Activated B cell treated with CpG ODN at 0.5 μM for 24 hours (primary cell): Measurements from ENCODE around the gene HMCES. TPM values are rescaled to one million over a fixed set of nuclear protein-coding genes. Genes with fewer than 3 reads are reported as not detected.
"Not testable (repeated sequence)": the region's sequence is repeated elsewhere in the genome, so short reads cannot be mapped to it uniquely, and the experiment has no call there.

ENCODE experiments used
- ATAC-seq: fragments of 200-7000 bp; cut with Tn5 transposase; one replicate; pipeline ENCODE4 v1.10.0; 2021; ENCODE audit warnings: low read depth, mild to moderate bottlenecking, moderate library complexity
- CTCF ChIA-PET: fragments of 350-600 bp; sonication (Branson Sonifier 250); formaldehyde crosslinking; loops from one replicate; lab custom pipeline; 2021; ENCODE audit warnings: antibody characterized with exemption; lab: Charles Lee
- POLR2A ChIA-PET: fragments of 350-600 bp; sonication (Branson Sonifier 250); formaldehyde crosslinking; loops from one replicate; lab custom pipeline; 2021; ENCODE audit warnings: antibody characterized with exemption; lab: Charles Lee
- DNase-seq: peaks from one replicate; pipeline ENCODE4 v3.0.0; 2022
- H3K27ac Mint-ChIP-seq: one replicate; pipeline ENCODE4 v1.8.0; 2020; ENCODE audit warnings: mixed read lengths
- H3K27me3 Mint-ChIP-seq: one replicate; pipeline ENCODE4 v1.8.0; 2021; ENCODE audit warnings: mixed read lengths
- H3K36me3 Mint-ChIP-seq: one replicate; pipeline ENCODE4 v1.8.0; 2021; ENCODE audit warnings: low read depth, mixed read lengths
- H3K4me1 Mint-ChIP-seq: one replicate; pipeline ENCODE4 v1.8.0; 2021; ENCODE audit warnings: mixed read lengths
- H3K4me3 Mint-ChIP-seq: one replicate; pipeline ENCODE4 v1.8.0; 2020; ENCODE audit warnings: mild to moderate bottlenecking, mixed read lengths
- H3K9me3 Mint-ChIP-seq: one replicate; pipeline ENCODE4 v1.8.0; 2020; ENCODE audit warnings: mixed read lengths
- intact Hi-C: fragments of 100-400 bp; cut with micrococcal nuclease; formaldehyde crosslinking; loops from one replicate; pipeline ENCODE4 v1.15.1; 2024
- total RNA-seq: library from RNA; stranded (reverse); gene quantifications from 2 replicates; pipeline ENCODE4 v1.2.3, GENCODE V29; 2022
- TF ChIP-seq, protein P1 (sequence below): fragments of 200-600 bp; IDR thresholded peaks from one replicate; pipeline ENCODE4 v1.8.0; 2022; ENCODE audit warnings: antibody characterized with exemption, mild to moderate bottlenecking

The HMCES gene
- total RNA-seq, 1 donor from 2014 or later = 37.2 TPM

DNA sequence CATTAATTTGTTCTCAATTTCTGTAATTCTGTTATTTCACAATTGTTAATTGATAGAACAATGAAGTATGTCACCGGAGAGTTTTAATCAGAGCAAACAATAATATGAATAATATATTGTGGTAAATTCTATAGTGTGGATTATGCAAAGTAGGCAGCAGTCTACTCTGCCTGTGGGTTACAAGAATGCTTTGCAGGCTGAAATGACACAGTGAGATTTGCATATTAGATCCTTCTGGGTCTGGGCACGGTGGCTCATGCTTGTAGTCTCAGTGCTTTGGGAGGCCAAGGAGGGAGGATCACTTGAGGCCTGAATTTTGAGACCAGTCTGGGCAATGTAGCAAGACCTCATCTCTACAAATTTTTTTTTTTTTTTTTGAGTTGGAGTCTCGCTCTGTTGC lies 16.8 kb upstream of the HMCES start:
- TF ChIP-seq, protein P1, sequence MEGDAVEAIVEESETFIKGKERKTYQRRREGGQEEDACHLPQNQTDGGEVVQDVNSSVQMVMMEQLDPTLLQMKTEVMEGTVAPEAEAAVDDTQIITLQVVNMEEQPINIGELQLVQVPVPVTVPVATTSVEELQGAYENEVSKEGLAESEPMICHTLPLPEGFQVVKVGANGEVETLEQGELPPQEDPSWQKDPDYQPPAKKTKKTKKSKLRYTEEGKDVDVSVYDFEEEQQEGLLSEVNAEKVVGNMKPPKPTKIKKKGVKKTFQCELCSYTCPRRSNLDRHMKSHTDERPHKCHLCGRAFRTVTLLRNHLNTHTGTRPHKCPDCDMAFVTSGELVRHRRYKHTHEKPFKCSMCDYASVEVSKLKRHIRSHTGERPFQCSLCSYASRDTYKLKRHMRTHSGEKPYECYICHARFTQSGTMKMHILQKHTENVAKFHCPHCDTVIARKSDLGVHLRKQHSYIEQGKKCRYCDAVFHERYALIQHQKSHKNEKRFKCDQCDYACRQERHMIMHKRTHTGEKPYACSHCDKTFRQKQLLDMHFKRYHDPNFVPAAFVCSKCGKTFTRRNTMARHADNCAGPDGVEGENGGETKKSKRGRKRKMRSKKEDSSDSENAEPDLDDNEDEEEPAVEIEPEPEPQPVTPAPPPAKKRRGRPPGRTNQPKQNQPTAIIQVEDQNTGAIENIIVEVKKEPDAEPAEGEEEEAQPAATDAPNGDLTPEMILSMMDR = no peak
- H3K36me3 Mint-ChIP-seq = peaks cover 95% of the 10 kb centered on the region
- intact Hi-C loops = no loop called here
- no peaks in the 10 kb centered on the region for H3K9me3 Mint-ChIP-seq
- DNase-seq = no peak
- H3K4me1 Mint-ChIP-seq = no peaks in the 10 kb centered on the region
- ChIA-PET CTCF (interaction anchor here (0.6 to 1.6 kb wide), 2 partner anchors 17 to 292 kb away, joined by 5 to 6 read pairs; no protein-coding TSS in a partner anchor), POLR2A (no interaction called here)
- no peak overlapping the region for H3K27ac Mint-ChIP-seq
- no peaks in the 10 kb centered on the region for H3K27me3 Mint-ChIP-seq
- no peak for ATAC-seq
- H3K4me3 Mint-ChIP-seq = no peak overlapping the region

DNA sequence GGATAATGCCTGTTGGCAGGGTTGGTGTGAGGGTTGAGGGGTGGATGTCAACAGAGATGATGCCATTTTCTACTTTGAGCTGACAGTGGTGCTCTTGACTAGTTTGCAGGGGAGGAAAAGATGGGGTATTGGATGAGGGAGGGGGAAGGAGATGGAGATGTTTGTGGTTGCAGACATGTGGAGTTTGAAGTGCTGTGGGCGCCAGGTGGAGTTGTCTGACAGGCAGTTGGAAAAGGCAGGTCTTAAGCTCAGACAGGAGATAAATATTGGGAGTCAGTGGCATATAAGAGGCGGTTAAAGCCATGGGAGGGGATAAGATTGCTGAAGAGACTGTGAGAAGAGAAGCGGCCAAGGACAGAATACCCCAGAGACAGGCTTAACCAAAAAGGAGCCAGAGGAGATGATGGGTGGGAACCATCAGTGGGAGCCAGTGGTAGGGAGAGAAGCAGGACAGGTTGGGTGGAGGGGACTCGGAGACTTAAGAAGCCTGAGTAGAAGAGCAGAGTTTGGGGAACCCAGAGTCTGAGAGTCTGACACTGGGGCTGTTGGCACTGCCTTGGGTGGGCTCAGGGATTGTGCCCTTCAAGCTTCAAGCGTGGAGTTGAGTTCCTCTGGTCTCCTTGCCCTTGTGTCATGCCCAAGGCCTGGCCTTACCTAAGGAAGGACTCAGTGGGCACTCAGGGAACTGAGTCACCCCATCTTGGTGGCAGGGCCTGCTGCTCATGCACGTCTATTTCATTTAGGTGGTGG lies 15.3 kb upstream of the HMCES start:
- Mint-ChIP-seq H3K36me3 (peaks cover 95% of the 10 kb centered on the region), H3K27me3 (no peaks in the 10 kb centered on the region), H3K9me3 (no peaks in the 10 kb centered on the region), H3K27ac (no peak overlapping the region), H3K4me1 (no peaks in the 10 kb centered on the region), H3K4me3 (no peak overlapping the region)
- ChIA-PET CTCF (no interaction called here), POLR2A (interaction anchor here (0.8 kb wide), 1 partner anchor 9 kb away, joined by 5 read pairs; no protein-coding TSS in a partner anchor)
- intact Hi-C loops = no loop called here
- TF ChIP-seq, protein P1 = no peak
- DNase-seq (no peak), ATAC-seq (no peak)

DNA sequence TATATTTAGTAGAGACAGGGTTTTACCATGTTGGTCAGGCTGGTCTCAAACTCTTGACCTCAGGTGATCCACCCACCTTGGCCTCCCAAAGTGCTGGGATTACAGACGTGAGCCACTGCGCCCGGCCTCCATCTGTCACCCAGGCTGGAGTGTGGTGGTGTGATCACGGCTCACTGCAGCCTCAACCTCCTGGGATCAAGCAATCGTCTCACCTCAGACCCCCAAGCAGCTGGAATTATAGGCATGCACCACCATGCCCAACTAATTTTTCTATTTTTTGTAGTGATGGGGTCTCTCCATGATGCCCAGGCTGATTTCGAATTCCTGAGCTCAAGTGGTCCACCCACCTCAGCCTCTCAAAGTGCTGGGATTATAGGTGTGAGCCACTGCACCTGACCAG lies 13.7 kb upstream of the HMCES start:
- H3K4me1 Mint-ChIP-seq, H3K27ac Mint-ChIP-seq, intact Hi-C loops, POLR2A ChIA-PET, H3K27me3 Mint-ChIP-seq, DNase-seq, CTCF ChIA-PET, H3K4me3 Mint-ChIP-seq, ATAC-seq, H3K9me3 Mint-ChIP-seq: not testable (repeated sequence)
- peaks cover 95% of the 10 kb centered on the region for H3K36me3 Mint-ChIP-seq

DNA sequence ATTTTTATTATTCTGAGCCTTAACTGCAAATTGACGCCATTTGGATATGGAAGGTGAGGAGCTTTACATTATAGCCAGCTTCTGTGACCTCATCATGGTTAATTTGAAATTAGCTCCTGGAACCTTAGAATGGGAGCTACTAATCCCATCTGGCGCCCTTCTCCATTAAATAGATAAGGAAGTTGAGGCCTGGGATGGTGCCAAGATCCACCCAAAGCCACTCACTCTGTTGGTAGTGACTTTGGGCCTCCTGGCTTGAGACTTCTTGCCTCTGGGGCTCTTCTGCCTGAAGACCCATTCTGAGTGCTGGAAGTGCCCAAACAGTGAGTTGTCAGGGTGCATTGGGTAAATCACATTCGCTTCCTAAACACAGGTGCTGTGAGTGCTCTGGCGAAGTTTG lies 12.0 kb upstream of the HMCES start:
- no peak for ATAC-seq
- H3K9me3 Mint-ChIP-seq = no peaks in the 10 kb centered on the region
- intact Hi-C loops = no loop called here
- POLR2A ChIA-PET = interaction anchor here (0.6 kb wide), 1 partner anchor 26 kb away, joined by 3 read pairs; no protein-coding TSS in a partner anchor
- CTCF ChIA-PET = no interaction called here
- no peak overlapping the region for H3K4me3 Mint-ChIP-seq
- no peak overlapping the region for H3K27ac Mint-ChIP-seq
- no peaks in the 10 kb centered on the region for H3K27me3 Mint-ChIP-seq
- DNase-seq = no peak
- peaks cover 95% of the 10 kb centered on the region for H3K36me3 Mint-ChIP-seq
- H3K4me1 Mint-ChIP-seq = no peaks in the 10 kb centered on the region
- TF ChIP-seq, protein P1 = no peak

DNA sequence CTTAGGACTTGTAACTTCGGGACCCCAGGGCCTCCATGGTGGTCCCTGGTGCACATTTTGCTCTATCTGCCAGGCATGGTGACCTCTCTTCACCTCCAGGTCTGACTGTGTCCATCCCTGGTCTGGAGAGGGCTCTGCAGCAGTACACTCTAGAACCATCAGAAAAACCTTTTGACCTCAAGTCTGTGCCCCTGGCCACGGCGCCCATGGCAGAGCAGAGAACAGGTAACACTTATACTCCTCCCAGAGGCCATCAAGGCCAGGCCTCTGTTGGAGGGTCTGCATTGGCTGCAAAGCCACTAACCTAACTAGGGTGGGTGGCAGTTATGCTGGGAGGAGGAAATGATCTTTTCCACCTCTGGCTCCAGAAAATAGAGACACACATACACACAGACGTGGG lies 10.3 kb upstream of the HMCES start:
- Mint-ChIP-seq H3K9me3 (no peaks in the 10 kb centered on the region), H3K36me3 (peaks cover 98% of the 10 kb centered on the region), H3K27ac (no peak overlapping the region), H3K4me1 (no peaks in the 10 kb centered on the region), H3K27me3 (no peaks in the 10 kb centered on the region), H3K4me3 (no peak overlapping the region)
- POLR2A ChIA-PET = no interaction called here
- TF ChIP-seq, protein P1 = no peak
- CTCF ChIA-PET = no interaction called here
- no peak for DNase-seq
- intact Hi-C loops = no loop called here
- no peak for ATAC-seq
